ENCODE measurements around the gene TNFRSF9. TPM values are rescaled to one million over a fixed set of nuclear protein-coding genes. Genes with fewer than 3 reads are reported as not detected.

The TNFRSF9 gene
- total RNA-seq, 1 donor = under 0.01 TPM

- Histone ChIP-seq H3K9me3 (ENCODE audit: low read depth, low read length) (no peaks in the 10 kb centered on the region), H2AFZ (ENCODE audit: low read length) (no peak overlapping the region), H3K4me2 (ENCODE audit: insufficient read depth, low read length) (no peak overlapping the region), H4K20me1 (ENCODE audit: insufficient read depth, low read length) (no peaks in the 10 kb centered on the region), H3K36me3 (ENCODE audit: insufficient read depth, low read length) (no peaks in the 10 kb centered on the region), H3K79me2 (ENCODE audit: insufficient read depth, low read length) (no peaks in the 10 kb centered on the region), H3K27me3 (ENCODE audit: insufficient read depth, low read length) (peaks cover 4% of the 10 kb centered on the region), H3K27ac (ENCODE audit: low read depth, low read length) (no peak overlapping the region), H3K4me3 (ENCODE audit: insufficient read depth, low read length) (no peak overlapping the region), H3K4me1 (ENCODE audit: insufficient read depth, low read length) (no peaks in the 10 kb centered on the region)
- TF ChIP-seq CTCF (IDR thresholded peaks at IDR 0.05; ENCODE audit: extremely low read depth, low read depth, low read length) = no peak
- no peak for DNase-seq (ENCODE audit: insufficient read length, low spot score, missing footprints)
Observed at GRCh38 chr1:7912743-7913557, 27.7 kb downstream of the TNFRSF9 start.

DNA sequence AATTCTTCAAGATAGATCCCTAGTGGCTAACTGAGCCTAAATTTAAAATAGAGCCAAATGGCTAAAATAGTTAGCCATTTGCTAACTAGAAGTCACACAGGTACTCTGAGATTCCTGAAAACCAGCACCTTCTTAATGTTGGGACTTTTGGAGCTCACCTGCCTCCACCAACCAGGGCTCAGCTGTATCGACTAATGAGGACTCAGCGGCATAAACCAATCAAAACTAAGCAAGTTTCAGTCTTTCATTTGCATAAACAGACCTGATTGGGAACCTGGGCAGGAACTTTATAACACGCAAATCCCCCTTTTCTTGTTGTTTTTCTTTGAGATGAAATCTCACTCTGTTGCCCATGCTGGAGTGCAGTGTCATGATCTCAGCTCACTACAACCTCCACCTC is 28.5 kb downstream of the TNFRSF9 start:
- no peaks in the 10 kb centered on the region for H3K4me1 ChIP-seq (ENCODE audit: insufficient read depth, low read length)
- H3K4me2 ChIP-seq (ENCODE audit: insufficient read depth, low read length) = no peak overlapping the region

GRCh38 chr1:7905262-7905661 is 35.4 kb downstream of the TNFRSF9 start:
- Histone ChIP-seq H3K4me3 (ENCODE audit: insufficient read depth, low read length) (no peak overlapping the region), H3K4me2 (ENCODE audit: insufficient read depth, low read length) (no peak overlapping the region), H3K79me2 (ENCODE audit: insufficient read depth, low read length) (no peaks in the 10 kb centered on the region), H3K36me3 (ENCODE audit: insufficient read depth, low read length) (no peaks in the 10 kb centered on the region), H3K9me3 (ENCODE audit: low read depth, low read length) (no peaks in the 10 kb centered on the region), H2AFZ (ENCODE audit: low read length) (no peak overlapping the region), H3K27me3 (ENCODE audit: insufficient read depth, low read length) (no peaks in the 10 kb centered on the region), H4K20me1 (ENCODE audit: insufficient read depth, low read length) (no peaks in the 10 kb centered on the region), H3K4me1 (ENCODE audit: insufficient read depth, low read length) (peaks cover 5% of the 10 kb centered on the region), H3K27ac (ENCODE audit: low read depth, low read length) (no peak overlapping the region)
- no peak for DNase-seq (ENCODE audit: insufficient read length, low spot score, missing footprints)
- no peak for TF ChIP-seq CTCF (IDR thresholded peaks at IDR 0.05; ENCODE audit: extremely low read depth, low read depth, low read length)

More for the DNA sequence above, 28.5 kb downstream of the TNFRSF9 start:
- Histone ChIP-seq H3K36me3 (ENCODE audit: insufficient read depth, low read length) (no peaks in the 10 kb centered on the region), H3K79me2 (ENCODE audit: insufficient read depth, low read length) (no peaks in the 10 kb centered on the region), H3K9me3 (ENCODE audit: low read depth, low read length) (no peaks in the 10 kb centered on the region), H3K27ac (ENCODE audit: low read depth, low read length) (no peak overlapping the region), H2AFZ (ENCODE audit: low read length) (no peak overlapping the region), H4K20me1 (ENCODE audit: insufficient read depth, low read length) (no peaks in the 10 kb centered on the region), H3K4me3 (ENCODE audit: insufficient read depth, low read length) (no peak overlapping the region), H3K27me3 (ENCODE audit: insufficient read depth, low read length) (peaks cover 4% of the 10 kb centered on the region)
- TF ChIP-seq CTCF (IDR thresholded peaks at IDR 0.05; ENCODE audit: extremely low read depth, low read depth, low read length) = no peak
- DNase-seq (ENCODE audit: insufficient read length, low spot score, missing footprints) = no peak

GRCh38 chr1:7902478-7903085 is 38.1 kb downstream of the TNFRSF9 start:
- peak overlapping the region; percentile 86 for H3K4me2 ChIP-seq (ENCODE audit: insufficient read depth, low read length)
- H3K9me3 ChIP-seq (ENCODE audit: low read depth, low read length) = no peaks in the 10 kb centered on the region
- no peak overlapping the region for H3K27ac ChIP-seq (ENCODE audit: low read depth, low read length)
- peak overlapping the region; percentile 95 for H2AFZ ChIP-seq (ENCODE audit: low read length)
- no peaks in the 10 kb centered on the region for H3K27me3 ChIP-seq (ENCODE audit: insufficient read depth, low read length)
- peak; percentile 77 for DNase-seq (ENCODE audit: insufficient read length, low spot score, missing footprints)
- peak; percentile 67 for TF ChIP-seq CTCF (IDR thresholded peaks at IDR 0.05; ENCODE audit: extremely low read depth, low read depth, low read length)
- H3K36me3 ChIP-seq (ENCODE audit: insufficient read depth, low read length) = no peaks in the 10 kb centered on the region
- H3K79me2 ChIP-seq (ENCODE audit: insufficient read depth, low read length) = no peaks in the 10 kb centered on the region
- H4K20me1 ChIP-seq (ENCODE audit: insufficient read depth, low read length) = no peaks in the 10 kb centered on the region
- H3K4me1 ChIP-seq (ENCODE audit: insufficient read depth, low read length) = peaks cover 10% of the 10 kb centered on the region
- H3K4me3 ChIP-seq (ENCODE audit: insufficient read depth, low read length) = peak overlapping the region; percentile 61

All from osteoblast (primary cell).